ENCODE results near the gene BLACAT1. TPM values are rescaled to one million over a fixed set of nuclear protein-coding genes. Genes with fewer than 3 reads are reported as not detected.

The BLACAT1 gene
- total RNA-seq, 3 donors from 2014 or later: 0.66 to 1.5 TPM; not detected in 1

DNA sequence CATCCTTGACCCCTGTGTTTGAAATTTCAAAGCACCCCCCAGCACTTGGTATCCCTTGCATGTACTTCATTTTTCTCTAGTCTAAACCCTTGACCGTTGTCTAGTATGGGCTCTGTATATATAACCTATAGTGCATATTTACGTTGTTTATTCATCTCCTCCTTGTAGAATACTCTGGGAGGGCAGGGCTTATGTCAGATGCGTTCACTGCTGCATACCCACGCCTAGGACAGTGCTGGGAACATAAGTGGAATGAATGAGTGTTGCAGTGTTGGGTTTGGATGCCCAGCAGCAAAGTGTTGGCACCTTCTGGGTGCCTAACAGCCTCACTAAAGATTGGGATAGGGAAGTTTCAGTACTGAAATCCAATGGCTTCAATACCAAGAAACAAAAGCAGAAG, 17.6 kb upstream of the BLACAT1 start:
- no peak for DNase-seq (ENCODE audit: low spot score in 2 of 2)
- H3K4me3 ChIP-seq: no peak overlapping the region
- no peaks in the 10 kb centered on the region for H3K36me3 ChIP-seq
- intact Hi-C loops (cut with DNase I; ENCODE audit: low total_unique reads): no loop called here
- no peaks in the 10 kb centered on the region for H3K27me3 ChIP-seq
- H3K9me3 ChIP-seq: no peaks in the 10 kb centered on the region
- no peak overlapping the region for H3K27ac ChIP-seq
- TF ChIP-seq, protein P1, sequence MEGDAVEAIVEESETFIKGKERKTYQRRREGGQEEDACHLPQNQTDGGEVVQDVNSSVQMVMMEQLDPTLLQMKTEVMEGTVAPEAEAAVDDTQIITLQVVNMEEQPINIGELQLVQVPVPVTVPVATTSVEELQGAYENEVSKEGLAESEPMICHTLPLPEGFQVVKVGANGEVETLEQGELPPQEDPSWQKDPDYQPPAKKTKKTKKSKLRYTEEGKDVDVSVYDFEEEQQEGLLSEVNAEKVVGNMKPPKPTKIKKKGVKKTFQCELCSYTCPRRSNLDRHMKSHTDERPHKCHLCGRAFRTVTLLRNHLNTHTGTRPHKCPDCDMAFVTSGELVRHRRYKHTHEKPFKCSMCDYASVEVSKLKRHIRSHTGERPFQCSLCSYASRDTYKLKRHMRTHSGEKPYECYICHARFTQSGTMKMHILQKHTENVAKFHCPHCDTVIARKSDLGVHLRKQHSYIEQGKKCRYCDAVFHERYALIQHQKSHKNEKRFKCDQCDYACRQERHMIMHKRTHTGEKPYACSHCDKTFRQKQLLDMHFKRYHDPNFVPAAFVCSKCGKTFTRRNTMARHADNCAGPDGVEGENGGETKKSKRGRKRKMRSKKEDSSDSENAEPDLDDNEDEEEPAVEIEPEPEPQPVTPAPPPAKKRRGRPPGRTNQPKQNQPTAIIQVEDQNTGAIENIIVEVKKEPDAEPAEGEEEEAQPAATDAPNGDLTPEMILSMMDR (IDR thresholded peaks at IDR 0.05): no peak
- TF ChIP-seq POLR2A (IDR thresholded peaks at IDR 0.05) (no peak), POLR2AphosphoS5 (IDR thresholded peaks at IDR 0.05) (no peak)
- H3K4me1 ChIP-seq: peaks cover 3% of the 10 kb centered on the region in 2 donors

DNA sequence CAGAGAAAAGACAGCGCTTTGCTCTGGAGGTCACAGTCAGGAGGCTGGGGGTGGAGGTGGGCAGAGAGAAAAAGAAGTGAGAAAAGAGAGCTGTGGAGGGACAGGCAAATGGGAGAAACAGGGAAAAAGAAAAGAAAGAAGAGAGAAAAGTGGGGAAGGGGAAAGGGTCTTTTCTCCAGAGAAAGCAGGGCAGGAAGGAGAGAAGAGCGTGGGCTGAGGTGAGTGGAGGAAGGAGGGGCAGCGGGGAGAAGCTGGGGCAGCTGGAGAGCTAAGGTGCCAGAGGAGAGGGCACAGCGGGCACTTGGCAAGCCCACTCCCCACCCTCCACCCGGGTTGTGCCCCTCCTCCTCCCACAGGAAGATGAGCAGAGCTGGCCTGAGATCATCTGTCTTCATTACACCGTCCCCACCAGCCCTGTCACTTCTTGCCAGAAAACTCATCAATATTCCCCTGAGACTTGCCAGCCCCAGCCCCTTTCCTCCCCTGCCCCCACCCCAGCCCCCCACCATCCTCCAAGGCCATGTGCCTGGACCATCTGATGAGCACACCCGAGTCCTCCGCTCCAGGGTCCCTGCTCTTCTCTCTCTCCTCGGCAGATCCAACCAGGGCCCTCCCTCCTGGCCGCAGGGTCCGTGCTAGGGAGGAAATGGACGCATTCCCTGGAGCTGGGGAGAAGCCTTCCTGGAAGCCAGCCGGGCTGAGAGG, 17.0 kb upstream of the BLACAT1 start:
- Histone ChIP-seq H3K9me3 (no peaks in the 10 kb centered on the region), H3K27me3 (no peaks in the 10 kb centered on the region), H3K4me3 (no peak overlapping the region), H3K27ac (no peak overlapping the region), H3K36me3 (no peaks in the 10 kb centered on the region), H3K4me1 (peaks cover 3% of the 10 kb centered on the region in 2 donors)
- DNase-seq (ENCODE audit: low spot score in 2 of 2): no peak
- TF ChIP-seq POLR2AphosphoS5 (IDR thresholded peaks at IDR 0.05) (no peak), POLR2A (IDR thresholded peaks at IDR 0.05) (no peak)
- TF ChIP-seq, protein P1 (IDR thresholded peaks at IDR 0.05): no peak
- intact Hi-C loops (cut with DNase I; ENCODE audit: low total_unique reads): no loop called here

DNA sequence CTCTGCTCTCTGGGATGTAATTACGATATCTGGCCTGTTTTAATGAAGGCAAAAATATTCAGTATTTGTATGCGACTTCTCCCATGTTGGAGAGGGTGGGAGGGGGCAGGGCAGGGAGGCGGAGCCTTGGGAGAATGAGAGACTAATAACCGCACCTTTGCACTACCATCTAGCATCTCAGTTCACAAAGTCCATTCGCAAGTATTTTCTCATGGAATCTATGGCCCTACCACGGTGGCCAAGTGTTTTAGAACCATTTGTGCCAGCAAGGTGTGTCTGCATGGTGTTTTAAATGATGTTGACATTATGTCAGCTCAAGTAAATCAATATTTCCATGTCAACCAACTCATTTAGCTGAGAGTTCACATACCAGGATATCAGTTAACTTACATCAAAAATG, 14.3 kb upstream of the BLACAT1 start:
- DNase-seq (ENCODE audit: low spot score in 2 of 2): no peak
- H3K4me3 ChIP-seq: no peak overlapping the region
- no peaks in the 10 kb centered on the region for H3K36me3 ChIP-seq
- H3K4me1 ChIP-seq: no peaks in the 10 kb centered on the region
- H3K27ac ChIP-seq: no peak overlapping the region
- no peak for TF ChIP-seq POLR2AphosphoS5 (IDR thresholded peaks at IDR 0.05)
- TF ChIP-seq, protein P1 (IDR thresholded peaks at IDR 0.05): no peak
- no peak for TF ChIP-seq POLR2A (IDR thresholded peaks at IDR 0.05)
- intact Hi-C loops (cut with DNase I; ENCODE audit: low total_unique reads): no loop called here
- H3K27me3 ChIP-seq: no peaks in the 10 kb centered on the region
- H3K9me3 ChIP-seq: no peaks in the 10 kb centered on the region

DNA sequence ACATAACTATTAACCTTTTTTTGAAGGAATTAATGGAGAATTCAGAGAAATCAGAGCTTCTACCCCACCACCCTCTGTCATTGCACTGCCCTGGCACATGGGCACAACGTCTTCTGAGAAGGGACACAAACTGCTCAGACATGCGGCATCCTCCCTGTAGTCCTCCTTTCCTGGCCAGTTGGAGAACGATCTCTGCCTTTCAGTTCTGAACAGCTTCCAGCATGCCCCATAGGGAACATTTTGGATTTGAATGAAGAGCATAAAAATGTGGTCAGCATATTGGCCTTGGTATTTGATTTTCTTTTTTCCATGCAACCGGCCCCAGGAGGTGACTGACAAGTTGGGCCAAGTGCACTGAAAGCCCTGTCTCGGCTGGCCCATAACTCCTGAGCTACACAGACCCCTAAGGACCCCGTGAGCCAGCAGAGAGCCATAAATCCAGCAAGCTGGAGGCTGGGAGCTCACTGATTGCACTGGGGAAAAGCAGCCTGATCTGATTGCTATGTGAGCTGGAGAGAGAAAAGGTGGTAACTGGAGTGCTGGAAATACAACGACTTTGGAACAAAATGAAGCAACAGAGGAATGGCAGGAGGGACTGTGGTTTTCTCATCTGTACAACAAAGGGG, 10.9 kb upstream of the BLACAT1 start:
- H3K27ac ChIP-seq: no peak overlapping the region
- DNase-seq (ENCODE audit: low spot score in 2 of 2): no peak
- intact Hi-C loops (cut with DNase I; ENCODE audit: low total_unique reads): no loop called here
- no peaks in the 10 kb centered on the region for H3K27me3 ChIP-seq
- H3K36me3 ChIP-seq: no peaks in the 10 kb centered on the region
- H3K9me3 ChIP-seq: no peaks in the 10 kb centered on the region
- TF ChIP-seq POLR2AphosphoS5 (IDR thresholded peaks at IDR 0.05) (no peak), POLR2A (IDR thresholded peaks at IDR 0.05) (no peak)
- TF ChIP-seq, protein P1 (IDR thresholded peaks at IDR 0.05): no peak
- no peaks in the 10 kb centered on the region for H3K4me1 ChIP-seq
- H3K4me3 ChIP-seq: no peak overlapping the region

DNA sequence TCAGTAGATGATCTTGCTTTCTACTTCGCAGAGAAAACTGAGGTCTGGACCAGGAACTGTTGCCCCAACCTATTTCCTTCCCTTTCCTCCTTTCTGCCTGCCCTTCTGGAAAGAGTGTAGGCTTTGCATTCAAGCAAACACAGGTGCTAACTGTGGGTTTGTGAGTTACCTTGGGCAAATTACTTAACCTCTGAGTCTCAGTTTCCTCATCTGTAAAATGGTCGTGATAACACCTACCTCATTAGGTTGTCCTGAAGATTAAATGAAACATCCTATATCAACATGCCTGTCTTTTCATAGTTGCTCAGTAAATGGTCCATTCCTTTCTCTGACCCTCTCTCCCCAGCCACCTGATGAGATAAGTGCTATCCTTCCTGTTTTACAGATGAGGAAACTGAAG, 9.5 kb upstream of the BLACAT1 start:
- intact Hi-C loops (cut with DNase I; ENCODE audit: low total_unique reads): no loop called here
- Histone ChIP-seq H3K36me3 (no peaks in the 10 kb centered on the region), H3K27ac (no peak overlapping the region), H3K4me3 (no peak overlapping the region), H3K27me3 (no peaks in the 10 kb centered on the region), H3K9me3 (no peaks in the 10 kb centered on the region), H3K4me1 (no peaks in the 10 kb centered on the region)
- TF ChIP-seq, protein P1 (IDR thresholded peaks at IDR 0.05): no peak
- TF ChIP-seq POLR2A (IDR thresholded peaks at IDR 0.05) (no peak), POLR2AphosphoS5 (IDR thresholded peaks at IDR 0.05) (no peak)
- no peak for DNase-seq (ENCODE audit: low spot score in 2 of 2)
